Measurements from ENCODE around the gene ZBTB20. TPM values are rescaled to one million over a fixed set of nuclear protein-coding genes. Genes with fewer than 3 reads are reported as not detected.

Gene ZBTB20
- total RNA-seq, 2 donors from 2014 or later, result 75.7 to 91.2 TPM

DNA sequence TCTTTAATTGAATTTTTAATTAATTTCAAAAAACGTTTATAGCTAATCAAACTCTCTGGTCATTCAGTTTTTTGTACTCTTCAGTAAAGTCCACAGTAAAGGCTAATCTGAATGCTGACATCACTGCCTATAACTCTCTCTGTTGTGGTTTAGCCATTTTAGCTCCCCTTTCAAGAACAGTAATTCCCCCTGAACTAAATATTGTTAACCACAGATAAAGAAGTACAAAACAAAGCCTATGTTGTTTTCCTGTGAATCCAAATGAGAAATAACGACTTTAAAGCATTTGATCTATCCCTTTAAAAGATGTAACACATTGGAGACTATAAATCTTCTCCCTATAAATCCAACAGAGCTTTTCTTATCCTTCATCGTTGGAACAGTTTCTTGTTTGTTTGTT is 94.2 kb downstream of the ZBTB20 start:
- intact Hi-C loops (cut with DNase I), result no loop called here

DNA sequence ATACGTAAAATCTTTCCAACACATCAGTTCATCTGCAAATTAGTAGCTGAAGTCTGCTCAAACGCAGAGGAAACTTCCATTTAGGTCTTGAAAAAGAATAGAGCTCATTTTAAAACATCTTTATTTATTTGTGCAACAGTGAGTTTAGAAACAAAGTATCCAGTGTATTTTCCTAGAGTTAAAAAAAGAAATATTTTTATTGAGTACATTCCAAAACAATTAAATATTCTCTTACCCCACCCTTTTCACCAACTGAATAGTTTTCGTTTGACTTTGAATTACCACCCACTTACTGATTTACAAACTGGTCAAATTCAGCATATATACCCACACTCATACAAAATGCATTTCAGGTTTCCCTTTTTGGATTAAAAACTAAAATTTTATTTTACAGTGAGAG is 104.7 kb downstream of the ZBTB20 start:
- DNase-seq (ENCODE audit: low spot score), result no peak
- intact Hi-C loops (cut with DNase I), result no loop called here

More for the DNA sequence above, 94.2 kb downstream of the ZBTB20 start:
- no peak for DNase-seq (ENCODE audit: low spot score)

DNA sequence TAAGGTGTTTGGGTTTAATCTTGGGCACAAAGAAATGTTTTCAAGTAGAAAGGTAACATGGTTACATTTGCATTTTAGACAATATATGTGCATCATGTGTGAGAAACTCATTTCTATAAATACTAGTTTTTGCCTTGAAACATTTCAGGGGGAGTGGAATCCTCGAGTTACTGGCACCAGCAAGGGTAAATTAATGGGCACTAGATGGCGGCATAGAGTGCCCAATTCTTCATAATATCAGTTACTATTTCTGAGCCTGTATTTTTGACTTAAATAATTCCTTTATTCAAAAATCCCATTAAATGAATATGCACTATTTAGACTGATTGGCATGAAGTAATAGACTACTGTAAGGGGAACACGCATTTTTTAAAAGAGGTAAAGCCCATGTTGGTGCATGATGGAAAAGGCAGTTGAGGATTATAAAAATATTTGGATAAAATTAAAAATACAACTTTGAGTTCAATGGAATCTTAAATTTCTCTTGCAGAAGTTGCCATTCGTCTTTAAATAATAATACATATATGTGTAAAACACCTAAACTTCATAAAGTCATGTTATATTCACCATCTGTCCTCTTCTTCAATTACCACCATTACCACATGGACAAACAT is 106.3 kb downstream of the ZBTB20 start:
- intact Hi-C loops (cut with DNase I), result no loop called here
- no peak for DNase-seq (ENCODE audit: low spot score)

DNA sequence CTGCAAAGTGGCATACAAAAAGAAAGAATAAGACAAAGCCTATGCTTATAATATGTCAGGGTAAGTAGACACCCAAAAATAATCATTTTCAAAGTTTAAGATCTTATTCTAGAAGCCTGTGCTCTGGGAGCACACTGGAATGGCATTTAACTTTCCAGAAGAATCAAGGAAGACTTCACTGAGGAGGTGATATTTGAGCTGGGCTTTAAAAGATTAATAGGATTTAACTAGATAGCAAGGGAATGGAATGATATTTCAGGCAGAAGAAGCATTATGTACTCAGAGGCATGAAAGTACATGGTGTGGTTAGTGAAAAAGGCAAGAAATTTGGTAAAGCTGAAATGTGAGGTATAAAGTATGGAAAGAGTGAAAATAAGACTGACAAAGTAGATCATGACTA is 106.8 kb downstream of the ZBTB20 start:
- DNase-seq (ENCODE audit: low spot score), result no peak
- intact Hi-C loops (cut with DNase I), result no loop called here

DNA sequence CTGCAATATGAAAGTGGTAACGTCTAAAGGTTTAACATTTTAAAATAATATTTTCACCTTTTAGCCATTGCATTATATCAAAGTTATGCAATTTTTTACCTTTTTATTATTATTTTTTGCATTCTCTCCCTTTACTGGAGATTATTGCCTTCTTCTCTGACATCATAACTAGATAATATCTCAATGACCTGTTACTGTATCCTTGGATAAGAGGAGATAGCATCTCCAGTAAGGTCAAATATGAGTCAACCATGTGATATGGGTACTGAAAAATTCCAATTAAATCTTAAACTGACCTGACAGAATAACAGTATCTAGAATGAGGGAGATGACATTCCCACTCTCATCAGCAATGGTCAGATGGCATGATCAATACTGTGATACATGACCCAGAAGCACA is 108.3 kb downstream of the ZBTB20 start:
- no peak for DNase-seq (ENCODE audit: low spot score)
- intact Hi-C loops (cut with DNase I), result no loop called here

DNA sequence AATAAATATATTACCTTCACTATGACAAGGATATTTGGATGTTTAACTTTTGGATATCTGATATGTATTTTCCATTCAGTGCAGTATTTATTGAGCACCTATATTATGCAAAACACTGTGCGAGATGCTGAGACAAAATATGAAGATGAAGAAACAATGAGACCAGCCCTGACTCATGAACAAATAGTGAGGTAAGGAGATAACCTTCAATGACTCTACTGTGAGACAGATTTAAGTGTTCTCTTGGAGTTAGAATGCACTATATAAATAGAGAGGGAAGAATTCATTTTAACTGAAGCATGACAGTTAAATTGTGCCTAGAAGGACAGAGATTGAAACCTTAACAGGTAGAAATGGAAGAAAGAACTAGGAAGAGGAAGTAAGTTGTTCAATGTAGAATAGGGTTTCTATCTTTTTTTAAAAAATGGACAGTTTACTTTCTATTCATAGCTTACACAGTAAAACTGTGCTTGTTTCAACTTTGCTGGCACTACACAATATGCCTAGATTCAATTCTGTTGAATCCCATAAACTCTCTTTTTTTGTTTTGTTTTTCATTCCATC is 124.2 kb downstream of the ZBTB20 start:
- DNase-seq (ENCODE audit: low spot score), result no peak
- intact Hi-C loops (cut with DNase I), result no loop called here

DNA sequence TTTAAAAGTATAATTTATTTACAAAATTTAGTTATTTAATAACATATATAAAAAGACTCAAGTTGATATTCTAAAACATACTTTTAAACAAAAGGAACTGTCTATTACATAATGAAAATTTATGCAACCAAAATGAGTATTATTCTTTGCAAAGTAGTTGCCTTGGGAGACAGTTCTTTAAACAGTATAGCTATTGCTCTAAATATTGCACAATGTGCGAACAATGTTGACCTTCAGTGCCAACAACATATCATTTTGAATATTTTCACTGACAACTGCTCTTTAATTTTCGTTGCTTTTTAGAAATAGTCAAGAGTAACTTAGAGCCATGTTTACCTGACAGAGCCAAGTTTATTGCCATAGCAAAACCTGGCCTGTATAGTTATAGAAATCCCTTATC is 124.9 kb downstream of the ZBTB20 start:
- intact Hi-C loops (cut with DNase I), result no loop called here
- no peak for DNase-seq (ENCODE audit: low spot score)

DNA sequence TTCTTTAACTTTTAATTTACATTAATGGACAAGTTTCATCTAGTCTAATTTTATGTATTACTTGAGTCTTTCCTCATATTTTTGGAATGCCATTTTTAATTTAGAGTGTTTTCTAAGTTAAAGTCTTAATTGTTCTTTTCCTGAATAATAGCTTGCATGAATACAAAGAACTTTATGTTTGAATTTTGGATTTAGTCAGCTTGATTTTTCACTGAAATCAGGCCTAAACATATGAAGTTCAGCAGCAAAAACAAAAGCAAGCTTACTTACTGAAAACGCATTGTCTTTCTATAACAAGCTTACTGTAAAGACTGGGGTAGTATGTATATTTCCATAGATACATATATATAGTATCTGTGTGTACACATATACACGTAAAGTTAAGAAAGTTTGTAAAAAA is 126.0 kb downstream of the ZBTB20 start:
- no peak for DNase-seq (ENCODE audit: low spot score)
- intact Hi-C loops (cut with DNase I), result no loop called here

DNA sequence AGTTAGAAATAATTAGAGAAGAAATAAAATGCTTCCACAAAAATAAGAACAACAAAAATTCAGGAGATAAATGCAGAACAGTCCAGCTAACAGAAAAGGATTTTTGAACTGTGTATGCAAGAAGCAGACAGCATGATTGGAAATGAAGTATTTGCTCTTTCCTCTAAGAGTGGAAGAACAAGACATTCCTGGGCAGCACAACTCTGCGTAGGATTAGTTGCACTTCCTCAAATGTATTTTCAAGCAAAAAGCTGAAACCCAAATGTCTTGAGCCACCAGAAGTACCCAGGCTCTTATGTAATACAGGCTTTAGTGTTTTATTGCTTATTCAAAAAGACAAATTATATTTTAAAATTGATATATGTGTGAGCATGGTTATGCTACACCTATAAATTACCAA is 127.2 kb downstream of the ZBTB20 start:
- no peak for DNase-seq (ENCODE audit: low spot score)
- intact Hi-C loops (cut with DNase I), result no loop called here

DNA sequence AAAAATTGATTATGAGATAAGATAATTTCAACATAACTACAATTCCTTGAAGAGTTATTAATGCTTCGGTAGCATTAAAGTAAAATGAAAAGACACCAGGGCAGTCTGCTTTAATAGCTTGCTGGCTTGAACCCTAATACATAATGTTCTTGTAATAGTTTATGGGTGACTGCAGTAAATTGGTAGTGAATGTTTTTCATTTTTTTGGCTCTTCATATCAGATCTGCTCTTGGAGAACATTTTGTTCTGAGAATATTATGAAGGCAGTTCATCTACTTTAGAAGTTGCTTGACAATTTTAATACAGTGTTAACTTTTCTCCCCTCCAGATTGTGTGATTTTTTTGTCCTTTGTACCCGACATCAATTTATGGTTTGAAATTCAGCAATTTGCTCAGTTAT is 128.4 kb downstream of the ZBTB20 start:
- intact Hi-C loops (cut with DNase I), result no loop called here
- DNase-seq (ENCODE audit: low spot score), result no peak

DNA sequence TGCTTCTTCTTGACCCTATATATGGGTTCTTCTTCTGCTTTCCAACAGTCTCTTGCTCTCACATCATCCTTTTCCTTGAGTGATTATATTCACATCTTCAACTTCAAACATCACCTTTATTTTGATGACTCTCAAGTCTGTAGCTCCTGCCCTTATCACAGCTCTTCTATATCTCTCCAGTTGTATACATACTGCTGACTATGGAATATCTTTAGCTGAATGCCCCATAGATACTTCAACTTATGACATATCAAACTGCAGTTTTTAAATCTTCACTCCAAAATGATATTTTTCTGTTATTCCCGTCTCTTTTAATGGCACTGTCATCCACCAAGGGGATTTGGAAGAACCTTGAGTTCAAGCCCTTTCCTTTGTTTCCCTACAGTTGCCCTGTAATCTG is 139.1 kb downstream of the ZBTB20 start:
- no peak for DNase-seq (ENCODE audit: low spot score)
- intact Hi-C loops (cut with DNase I), result no loop called here

DNA sequence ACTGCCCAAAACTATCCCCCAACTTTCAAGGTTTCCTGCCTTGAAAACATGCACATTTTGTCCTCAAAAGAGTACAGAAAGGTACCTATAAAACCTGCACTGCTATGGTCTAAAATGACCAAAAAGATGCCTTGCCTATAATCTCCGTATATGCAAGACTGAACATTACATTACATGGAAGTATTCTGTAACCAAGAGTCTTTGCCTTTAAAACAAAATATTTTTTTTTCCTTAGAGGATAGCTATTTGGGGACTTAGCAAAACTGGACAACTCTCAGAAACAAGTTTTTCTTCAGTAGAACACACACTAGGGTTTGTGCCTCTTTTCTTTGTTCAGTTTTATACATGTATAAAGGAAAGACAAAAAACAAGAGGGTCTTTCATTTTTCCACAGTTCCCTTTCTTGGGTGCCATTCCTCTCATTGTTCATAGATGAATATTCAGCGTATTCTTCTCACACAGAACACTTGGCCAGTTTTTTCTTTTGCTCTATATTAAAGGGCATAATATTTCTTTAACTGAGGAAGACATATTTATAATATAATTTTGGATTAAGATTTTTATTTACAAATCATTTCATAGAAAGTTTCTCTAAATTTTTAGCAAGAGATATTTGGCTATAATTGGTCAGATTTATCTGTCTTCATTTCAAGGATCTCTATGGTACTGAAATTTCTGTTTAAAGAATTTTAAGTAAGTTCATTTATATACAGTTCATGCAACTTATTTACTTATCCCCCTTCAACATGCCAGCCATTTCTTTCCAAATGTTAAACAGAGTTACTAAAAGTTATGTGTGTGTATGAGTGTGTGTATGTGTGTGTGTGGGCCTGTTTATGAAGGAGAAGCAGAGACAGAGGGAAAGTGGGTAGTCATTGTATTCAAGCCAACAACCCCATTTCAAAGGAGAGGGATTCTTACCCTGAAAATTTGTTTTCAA is 142.6 kb downstream of the ZBTB20 start:
- DNase-seq (ENCODE audit: low spot score), result no peak
- intact Hi-C loops (cut with DNase I), result no loop called here

DNA sequence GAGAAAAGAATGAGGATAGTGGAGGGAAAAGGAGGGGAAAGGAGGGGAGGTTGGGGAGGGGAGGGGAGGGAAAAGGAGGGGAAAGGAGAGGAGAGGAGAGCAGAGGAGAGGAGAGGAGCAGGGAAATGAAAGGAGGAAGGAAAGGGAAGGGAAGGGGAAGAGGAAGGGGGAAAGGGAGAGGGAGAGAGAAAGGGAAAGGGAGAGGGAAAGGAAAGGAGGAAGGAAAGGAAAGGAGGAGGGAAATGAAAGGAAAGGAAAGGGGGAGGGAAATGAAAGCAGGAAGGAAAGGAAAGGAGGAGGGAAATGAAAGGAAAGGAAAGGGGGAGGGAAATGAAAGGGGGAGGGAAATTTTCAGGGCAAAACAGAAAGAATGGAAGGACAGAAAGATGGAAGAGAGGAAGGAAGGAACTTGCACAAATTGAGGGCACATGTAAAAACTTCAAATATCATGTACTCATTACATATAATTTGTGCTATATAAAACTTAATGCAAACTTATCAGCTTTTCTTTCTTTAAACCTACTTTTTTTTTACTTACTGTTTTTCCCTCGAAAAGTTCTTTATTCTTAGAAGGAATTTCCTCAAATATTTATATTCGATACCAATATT is 148.0 kb downstream of the ZBTB20 start:
- intact Hi-C loops (cut with DNase I), result no loop called here

DNA sequence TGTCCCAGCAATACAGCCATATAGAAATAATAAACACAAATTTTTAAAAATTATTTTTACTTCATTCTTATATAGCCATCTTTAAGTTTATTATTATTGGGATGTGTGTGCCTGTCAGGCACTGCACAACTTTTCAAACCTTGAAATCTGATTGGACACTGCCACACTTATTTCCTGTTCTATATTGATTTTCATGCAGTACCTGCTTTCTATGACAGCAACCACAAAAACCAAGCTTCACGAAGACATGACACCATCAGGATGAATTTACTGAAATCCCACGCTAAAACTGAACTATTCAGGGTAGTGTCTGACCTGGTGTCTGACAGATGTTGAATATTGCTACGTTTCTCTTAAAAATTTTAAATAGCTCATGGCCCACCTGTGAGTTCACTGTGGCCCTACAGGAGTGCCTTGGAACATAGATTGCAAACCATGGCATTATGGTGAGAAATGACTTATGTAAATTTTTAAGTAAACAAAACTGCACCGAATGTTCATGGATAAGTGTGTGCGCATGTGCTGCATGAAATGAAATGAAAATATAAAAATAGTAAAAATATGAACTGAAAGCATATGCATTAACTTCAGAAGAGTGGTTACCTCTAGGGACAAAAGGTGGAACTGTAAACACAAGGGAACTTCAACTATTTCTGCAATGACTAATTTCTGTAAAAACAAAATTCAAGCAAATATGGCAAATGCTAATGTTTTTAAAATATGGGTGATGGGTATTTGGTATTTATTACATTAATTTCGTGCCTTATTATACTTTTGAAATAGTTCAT is 152.3 kb downstream of the ZBTB20 start:
- intact Hi-C loops (cut with DNase I), result no loop called here
- no peak for DNase-seq (ENCODE audit: low spot score)

More for the DNA sequence above, 148.0 kb downstream of the ZBTB20 start:
- no peak for DNase-seq (ENCODE audit: low spot score)

DNA sequence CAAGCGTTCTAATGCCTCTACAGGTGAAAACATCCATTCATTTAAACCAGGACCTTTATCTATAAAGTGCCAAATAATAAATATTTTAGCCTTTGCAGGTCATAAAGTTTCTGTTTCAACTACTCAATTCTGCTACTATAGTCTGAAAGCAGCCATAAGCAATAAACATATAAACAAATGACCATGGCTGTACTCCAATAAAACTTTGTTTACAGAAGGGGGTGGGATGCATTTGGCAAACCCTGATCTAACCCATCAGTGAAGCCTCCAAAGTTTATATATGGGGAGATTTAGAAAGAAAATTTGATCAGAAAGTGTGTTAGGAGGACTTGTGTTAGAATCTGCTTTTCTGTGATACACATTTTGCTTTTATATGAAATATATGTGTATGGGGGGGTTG is 161.3 kb downstream of the ZBTB20 start:
- DNase-seq (ENCODE audit: low spot score), result no peak
- intact Hi-C loops (cut with DNase I), result no loop called here

DNA sequence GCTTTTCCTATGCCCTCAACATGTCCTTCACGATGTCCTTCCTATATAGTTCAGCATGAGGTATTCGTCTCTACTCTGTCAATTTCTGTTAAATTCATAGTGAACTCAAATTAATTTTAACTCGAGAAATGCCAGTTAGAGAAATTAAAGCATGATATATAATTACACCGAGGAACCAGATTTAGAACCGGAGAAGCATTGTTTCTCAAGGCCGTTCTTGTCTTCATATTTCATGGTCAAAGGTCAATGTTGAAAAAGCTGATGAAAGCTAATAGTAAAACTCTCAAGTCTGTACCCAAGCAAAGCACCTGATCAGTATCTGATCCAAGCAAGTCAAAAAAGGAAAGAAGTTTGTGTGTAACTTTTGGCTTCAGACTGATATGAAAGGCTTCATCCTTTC is 163.8 kb downstream of the ZBTB20 start:
- no peak for DNase-seq (ENCODE audit: low spot score)
- intact Hi-C loops (cut with DNase I), result no loop called here

DNA sequence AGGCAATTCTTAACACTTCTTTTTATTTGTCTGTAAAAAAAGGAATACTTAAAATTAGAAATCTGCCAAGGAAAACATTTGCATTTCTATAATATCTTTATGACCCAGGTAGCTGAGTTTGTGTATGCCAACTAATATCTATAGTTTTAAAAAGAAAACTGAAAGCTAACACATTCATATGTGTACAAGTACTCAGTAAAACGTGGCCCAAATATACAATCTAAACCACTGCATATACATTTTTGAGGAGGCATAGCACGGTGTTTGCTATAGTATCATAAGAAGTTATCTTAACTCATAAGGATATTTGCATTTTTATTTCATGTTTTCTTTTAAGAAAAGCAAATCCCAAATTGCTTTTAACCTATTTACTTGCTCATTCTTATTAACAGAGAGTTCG is 172.7 kb downstream of the ZBTB20 start:
- intact Hi-C loops (cut with DNase I), result no loop called here
- no peak for DNase-seq (ENCODE audit: low spot score)

DNA sequence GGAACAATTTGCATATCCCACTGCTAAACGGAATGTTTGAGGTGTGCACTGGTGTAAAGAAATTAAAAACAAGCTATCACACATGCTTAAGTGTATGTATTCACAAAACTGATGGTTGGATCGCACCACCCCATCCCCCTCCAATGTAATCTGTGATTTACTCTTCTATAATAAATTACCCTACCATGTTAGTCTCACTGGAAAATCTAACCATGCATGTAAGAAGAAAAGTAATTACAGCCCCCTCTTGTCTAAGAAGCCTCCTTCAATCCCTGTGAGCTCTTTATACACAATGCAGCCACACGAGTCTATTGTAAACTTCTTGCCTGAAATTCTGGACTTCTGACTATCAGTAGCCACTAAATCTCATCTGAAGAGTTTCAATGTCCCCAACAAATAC is 173.6 kb downstream of the ZBTB20 start:
- DNase-seq (ENCODE audit: low spot score), result no peak
- intact Hi-C loops (cut with DNase I), result no loop called here

DNA sequence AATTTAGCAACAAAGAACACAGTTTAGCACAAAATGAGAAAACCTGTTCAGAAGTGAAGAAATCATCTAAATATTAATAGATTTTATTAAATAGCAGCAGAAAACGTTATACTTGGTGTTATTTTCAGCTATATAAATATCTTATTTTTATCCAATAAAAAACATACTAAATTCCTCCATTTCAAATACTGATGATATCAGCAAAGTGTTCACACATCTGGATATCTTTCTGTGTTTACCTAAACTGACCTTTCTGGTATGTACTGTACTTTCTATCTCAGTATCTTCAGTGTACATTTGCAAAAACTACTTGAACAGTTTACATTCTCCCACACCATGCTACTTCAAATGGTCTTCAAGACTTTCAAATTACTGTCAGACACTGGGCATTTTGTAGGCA is 179.9 kb downstream of the ZBTB20 start:
- DNase-seq (ENCODE audit: low spot score), result no peak
- intact Hi-C loops (cut with DNase I), result no loop called here

DNA sequence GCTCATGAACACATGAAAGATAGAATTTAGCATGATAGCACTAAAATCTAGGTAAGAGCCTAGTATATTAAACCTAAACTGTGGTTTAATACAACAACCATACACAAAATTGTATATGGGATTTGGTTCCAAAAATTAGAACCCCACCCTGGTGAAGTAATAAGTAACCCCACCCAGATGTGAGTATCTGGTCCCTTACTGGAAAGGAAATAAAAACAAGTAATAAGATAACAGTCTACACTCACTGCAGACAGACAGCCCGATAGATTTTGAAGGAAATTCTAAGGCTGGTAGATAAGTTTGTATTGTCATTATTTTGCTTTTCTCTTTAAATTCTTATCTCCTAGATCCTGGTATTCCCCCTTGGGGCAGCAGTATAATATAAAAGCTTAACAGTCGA is 184.9 kb downstream of the ZBTB20 start:
- intact Hi-C loops (cut with DNase I), result no loop called here
- no peak for DNase-seq (ENCODE audit: low spot score)
